PFSK-1 (cell line): ENCODE results near the gene BRINP1.

Experiments used
- FOXP2 ChIP-seq: optimal IDR thresholded peaks from 2 replicates; pipeline ENCODE3; 2011; ENCODE audit warnings: borderline replicate concordance, control low read depth, inconsistent platforms; ENCODE audit not compliant: insufficient read depth; ENCODE audit errors: extremely low read length, extremely low read depth
- POLR2AphosphoS5 ChIP-seq: IDR thresholded peaks from 2 replicates; pipeline ENCODE4 v1.6.1; 2012; ENCODE audit warnings: low read depth, mild to moderate bottlenecking, control low read depth, low read length, moderate library complexity
- SIN3A ChIP-seq: IDR thresholded peaks from 2 replicates; pipeline ENCODE4 v1.6.1; 2012; ENCODE audit warnings: mild to moderate bottlenecking, low read length, moderate library complexity, borderline replicate concordance; ENCODE audit not compliant: insufficient read depth
- TAF1 ChIP-seq: IDR thresholded peaks from 2 replicates; pipeline ENCODE4 v1.6.1; 2012; ENCODE audit warnings: low read length, control low read depth, borderline replicate concordance; ENCODE audit not compliant: insufficient read depth
- TF ChIP-seq, protein P1 (sequence below), 2 experiments: IDR thresholded peaks; 2 replicates each; pipeline versions ENCODE4 v1.6.1 to v1.8.0; 2011 to 2012; ENCODE audit warnings: low read depth in 2 of 2, low read length in 2 of 2, control low read depth in 1 of 2, inconsistent platforms in 1 of 2, mild to moderate bottlenecking in 1 of 2, moderate library complexity in 1 of 2; ENCODE audit not compliant: insufficient read depth in 1 of 2

BRINP1 gene

DNA sequence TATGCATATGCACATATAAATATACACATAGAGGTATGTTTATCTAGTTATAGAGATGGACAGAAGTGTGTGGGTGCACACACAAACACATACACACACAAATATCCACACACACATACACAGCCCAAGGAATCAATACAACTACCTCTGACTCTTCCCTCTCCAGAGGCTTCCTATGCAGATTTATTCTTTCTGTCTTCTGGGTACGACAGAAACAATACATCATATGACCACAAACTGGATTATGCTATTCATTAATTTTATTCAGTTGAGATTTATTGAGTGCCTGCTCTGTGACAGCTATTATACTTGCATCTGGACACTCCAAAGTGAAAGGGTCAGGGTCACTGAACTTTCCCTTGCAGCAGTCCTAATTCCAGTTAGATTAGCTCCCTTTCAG, 155.8 kb downstream of the BRINP1 start:
- TF ChIP-seq SIN3A: no peak
- no peak for TF ChIP-seq FOXP2
- TF ChIP-seq, protein P1, sequence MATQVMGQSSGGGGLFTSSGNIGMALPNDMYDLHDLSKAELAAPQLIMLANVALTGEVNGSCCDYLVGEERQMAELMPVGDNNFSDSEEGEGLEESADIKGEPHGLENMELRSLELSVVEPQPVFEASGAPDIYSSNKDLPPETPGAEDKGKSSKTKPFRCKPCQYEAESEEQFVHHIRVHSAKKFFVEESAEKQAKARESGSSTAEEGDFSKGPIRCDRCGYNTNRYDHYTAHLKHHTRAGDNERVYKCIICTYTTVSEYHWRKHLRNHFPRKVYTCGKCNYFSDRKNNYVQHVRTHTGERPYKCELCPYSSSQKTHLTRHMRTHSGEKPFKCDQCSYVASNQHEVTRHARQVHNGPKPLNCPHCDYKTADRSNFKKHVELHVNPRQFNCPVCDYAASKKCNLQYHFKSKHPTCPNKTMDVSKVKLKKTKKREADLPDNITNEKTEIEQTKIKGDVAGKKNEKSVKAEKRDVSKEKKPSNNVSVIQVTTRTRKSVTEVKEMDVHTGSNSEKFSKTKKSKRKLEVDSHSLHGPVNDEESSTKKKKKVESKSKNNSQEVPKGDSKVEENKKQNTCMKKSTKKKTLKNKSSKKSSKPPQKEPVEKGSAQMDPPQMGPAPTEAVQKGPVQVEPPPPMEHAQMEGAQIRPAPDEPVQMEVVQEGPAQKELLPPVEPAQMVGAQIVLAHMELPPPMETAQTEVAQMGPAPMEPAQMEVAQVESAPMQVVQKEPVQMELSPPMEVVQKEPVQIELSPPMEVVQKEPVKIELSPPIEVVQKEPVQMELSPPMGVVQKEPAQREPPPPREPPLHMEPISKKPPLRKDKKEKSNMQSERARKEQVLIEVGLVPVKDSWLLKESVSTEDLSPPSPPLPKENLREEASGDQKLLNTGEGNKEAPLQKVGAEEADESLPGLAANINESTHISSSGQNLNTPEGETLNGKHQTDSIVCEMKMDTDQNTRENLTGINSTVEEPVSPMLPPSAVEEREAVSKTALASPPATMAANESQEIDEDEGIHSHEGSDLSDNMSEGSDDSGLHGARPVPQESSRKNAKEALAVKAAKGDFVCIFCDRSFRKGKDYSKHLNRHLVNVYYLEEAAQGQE (IDR thresholded peaks at IDR 0.05; ENCODE audit: insufficient read depth in 1 of 2, low read depth in 2 of 2, low read length in 2 of 2): no peak
- no peak for TF ChIP-seq POLR2AphosphoS5
- TF ChIP-seq TAF1: no peak

DNA sequence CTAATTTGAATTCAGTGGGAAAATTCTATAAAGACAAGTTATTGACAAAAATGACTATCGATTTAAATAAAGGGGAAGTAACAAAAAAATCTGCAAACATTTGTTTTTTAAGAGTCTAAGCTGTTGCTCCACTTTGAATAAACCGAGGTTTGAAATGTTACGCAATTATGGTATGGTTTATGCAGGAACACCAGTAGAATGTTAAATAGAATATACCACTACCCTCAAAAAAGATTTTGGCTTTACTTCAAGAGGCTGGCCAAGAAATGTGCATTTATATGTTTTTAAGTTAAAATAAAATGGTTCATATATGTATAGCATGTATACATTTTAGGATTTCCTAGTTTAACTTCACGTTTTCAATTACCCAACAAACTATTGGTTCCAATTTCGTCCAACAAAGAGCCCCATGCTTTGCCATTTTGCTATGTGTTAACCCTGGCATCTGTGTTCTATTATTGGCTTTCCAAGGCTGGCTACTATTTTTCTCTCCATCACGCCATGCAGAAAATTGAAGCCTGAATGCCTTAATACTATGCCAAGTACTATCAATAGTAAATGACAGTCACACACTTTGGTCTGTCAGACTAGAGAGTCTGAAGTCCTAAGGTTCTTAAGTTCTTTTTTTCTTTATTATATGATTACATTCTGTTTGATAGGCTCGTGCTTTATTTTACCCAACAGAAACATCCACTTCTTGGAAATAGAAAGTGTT, 171.2 kb downstream of the BRINP1 start:
- TF ChIP-seq FOXP2 (no peak), POLR2AphosphoS5 (no peak)

GRCh38 chr9:119195521-119195920, 173.7 kb downstream of the BRINP1 start:
- TF ChIP-seq FOXP2 (no peak), POLR2AphosphoS5 (no peak), TAF1 (no peak), SIN3A (no peak)
- TF ChIP-seq, protein P1 (IDR thresholded peaks at IDR 0.05; ENCODE audit: insufficient read depth in 1 of 2, low read depth in 2 of 2, low read length in 2 of 2): no peak

DNA sequence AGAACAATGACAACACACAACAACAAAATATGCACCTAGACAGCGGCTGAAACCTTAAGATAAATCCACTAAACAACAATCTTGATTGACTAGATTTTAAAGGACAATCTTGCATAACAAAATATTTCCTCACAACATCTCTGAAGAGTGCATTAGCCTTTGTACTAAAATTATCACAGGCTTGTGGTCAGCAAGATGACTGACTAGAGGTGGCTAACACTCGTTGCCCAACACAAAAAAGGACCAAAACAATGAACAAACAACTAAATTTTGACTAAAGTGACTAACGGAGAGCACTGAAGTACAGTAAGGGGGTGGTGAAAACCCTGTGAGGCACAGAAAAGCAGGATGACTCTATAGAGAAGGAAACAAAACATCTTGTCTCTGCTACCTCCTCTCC, 183.9 kb downstream of the BRINP1 start:
- TF ChIP-seq POLR2AphosphoS5 (no peak), SIN3A (no peak), FOXP2 (no peak), TAF1 (no peak)
- TF ChIP-seq, protein P1 (IDR thresholded peaks at IDR 0.05; ENCODE audit: insufficient read depth in 1 of 2, low read depth in 2 of 2, low read length in 2 of 2): no peak

DNA sequence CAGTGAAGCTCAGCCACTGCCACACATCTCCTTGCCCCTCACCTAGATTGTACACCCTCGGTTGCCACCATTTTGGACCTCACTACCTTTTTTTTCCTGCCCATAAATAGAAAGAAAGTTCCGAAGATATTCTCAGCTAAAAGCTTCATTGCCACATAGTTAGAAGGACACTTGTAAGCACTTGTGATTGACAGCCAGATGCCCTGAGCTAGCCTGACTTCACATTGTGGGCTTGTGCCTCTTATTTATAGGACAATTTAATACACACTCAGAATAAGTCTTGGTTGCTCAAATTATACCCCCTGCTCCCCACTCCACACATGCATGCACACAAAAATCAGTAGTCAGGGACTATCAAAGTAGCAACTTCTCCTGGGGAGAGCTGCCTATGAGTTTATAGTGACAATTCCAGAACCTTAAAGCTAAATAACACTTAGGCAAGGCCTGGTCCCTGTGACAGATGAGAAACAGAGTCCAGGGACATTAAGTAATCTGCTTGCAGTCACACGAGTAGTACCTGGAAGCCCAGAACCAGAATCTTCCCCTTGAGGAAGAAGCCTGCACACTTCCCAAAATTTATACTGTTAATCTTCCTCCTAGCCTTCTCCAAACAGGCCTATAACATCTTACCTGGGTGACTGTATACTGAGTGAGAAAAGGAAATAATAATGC, 184.8 kb downstream of the BRINP1 start:
- TF ChIP-seq POLR2AphosphoS5: no peak
- no peak for TF ChIP-seq FOXP2
- TF ChIP-seq, protein P1 (IDR thresholded peaks at IDR 0.05; ENCODE audit: insufficient read depth in 1 of 2, low read depth in 2 of 2, low read length in 2 of 2): no peak
- no peak for TF ChIP-seq TAF1
- no peak for TF ChIP-seq SIN3A
